DND-41 (cell line): Measurements from ENCODE around the gene PPDPF.

ENCODE experiments used
- ATAC-seq: fragments of 200-7000 bp; cut with Tn5 transposase; 3 replicates; pipeline ENCODE4 v1.9.1; 2021; ENCODE audit warnings: low read depth; ENCODE audit not compliant: insufficient read depth
- DNase-seq: peaks from one replicate; pipeline ENCODE4 v3.0.0-alpha.2; 2020
- H2AFZ ChIP-seq: 2 replicates; pipeline ENCODE4 v1.6.0; 2012; ENCODE audit warnings: low read depth, low read length
- H3K27ac ChIP-seq: 2 replicates; pipeline ENCODE4 v1.5.1; 2012; ENCODE audit warnings: low read length, inconsistent platforms
- H3K27me3 ChIP-seq: fragments of 200-600 bp; sonication (generic); 2 replicates; pipeline ENCODE4 v1.6.0; 2012; ENCODE audit warnings: low read length, mild to moderate bottlenecking, inconsistent platforms; ENCODE audit not compliant: insufficient read depth, poor library complexity
- H3K36me3 ChIP-seq: 2 replicates; pipeline ENCODE4 v1.5.1; 2012; ENCODE audit warnings: low read length, inconsistent platforms; ENCODE audit not compliant: insufficient read depth
- H3K4me1 ChIP-seq: 2 replicates; pipeline ENCODE4 v1.5.1; 2012; ENCODE audit warnings: mild to moderate bottlenecking, low read length; ENCODE audit not compliant: insufficient read depth
- H3K4me2 ChIP-seq: 2 replicates; pipeline ENCODE4 v1.6.0; 2012; ENCODE audit warnings: mild to moderate bottlenecking, moderate library complexity, low read length, inconsistent platforms; ENCODE audit not compliant: insufficient read depth
- H3K4me3 ChIP-seq, 2 experiments: fragments of 200-600 bp in 1 of 2; shearing (Covaris generic) in 1 of 2; 2 replicates each; pipeline ENCODE4 v1.5.1; 2012 to 2016; ENCODE audit warnings: inconsistent platforms in 2 of 2, low read length in 2 of 2, mild to moderate bottlenecking in 2 of 2, low read depth in 1 of 2, moderate library complexity in 1 of 2
- H3K79me2 ChIP-seq: 2 replicates; pipeline ENCODE4 v1.6.0; 2012; ENCODE audit warnings: low read length, inconsistent platforms; ENCODE audit not compliant: insufficient read depth
- H3K9ac ChIP-seq: 2 replicates; pipeline ENCODE4 v1.6.0; 2012; ENCODE audit warnings: low read depth, mild to moderate bottlenecking, inconsistent platforms, low read length, moderate library complexity
- H3K9me3 ChIP-seq: 2 replicates; pipeline ENCODE4 v1.5.1; 2012; ENCODE audit warnings: low read length, moderate library complexity, mild to moderate bottlenecking, inconsistent platforms; ENCODE audit not compliant: insufficient read depth, severe bottlenecking
- H4K20me1 ChIP-seq: 2 replicates; pipeline ENCODE4 v1.6.0; 2012; ENCODE audit warnings: low read length; ENCODE audit not compliant: insufficient read depth
- EZH2 ChIP-seq: IDR thresholded peaks from 3 replicates; pipeline ENCODE4 v1.6.1; 2012; ENCODE audit warnings: borderline replicate concordance, low read depth, mild to moderate bottlenecking, moderate library complexity, low read length, inconsistent platforms; ENCODE audit not compliant: severe bottlenecking
- TF ChIP-seq, protein P1 (sequence below): IDR thresholded peaks from 2 replicates; pipeline ENCODE4 v1.5.1; 2012; ENCODE audit warnings: borderline replicate concordance, low read length, moderate library complexity, mild to moderate bottlenecking; ENCODE audit not compliant: poor library complexity, severe bottlenecking; ENCODE audit errors: extremely low read depth

The PPDPF gene

DNA sequence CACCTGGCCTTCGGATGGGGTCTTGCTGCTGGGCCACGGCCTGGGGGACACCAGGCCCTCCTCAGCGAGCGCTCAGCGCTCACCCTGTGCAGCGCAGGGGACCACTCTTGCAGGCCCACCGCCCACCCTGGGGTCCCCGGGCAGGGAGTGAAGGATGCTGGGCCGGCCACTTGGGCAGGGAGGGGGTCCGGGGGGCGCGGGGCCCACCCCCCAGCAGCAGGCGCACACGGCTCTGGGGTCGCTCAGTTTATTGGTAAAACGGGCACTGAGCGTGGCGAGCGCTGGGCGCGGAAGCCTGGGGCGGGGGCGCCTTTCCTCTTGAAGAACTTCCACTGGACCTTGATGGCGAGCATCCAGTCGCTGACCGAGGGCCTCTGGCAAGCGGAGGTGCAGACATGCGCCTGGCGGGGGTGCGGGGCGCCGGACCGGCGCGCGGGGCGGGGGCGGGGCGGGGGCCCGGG, 32.8 kb upstream of the PPDPF start:
- H3K79me2 ChIP-seq, result no peaks in the 10 kb centered on the region
- no peak for DNase-seq
- no peaks in the 10 kb centered on the region for H3K36me3 ChIP-seq
- no peak overlapping the region for H3K27ac ChIP-seq
- H3K4me3 ChIP-seq, result no peak overlapping the region
- TF ChIP-seq, protein P1, sequence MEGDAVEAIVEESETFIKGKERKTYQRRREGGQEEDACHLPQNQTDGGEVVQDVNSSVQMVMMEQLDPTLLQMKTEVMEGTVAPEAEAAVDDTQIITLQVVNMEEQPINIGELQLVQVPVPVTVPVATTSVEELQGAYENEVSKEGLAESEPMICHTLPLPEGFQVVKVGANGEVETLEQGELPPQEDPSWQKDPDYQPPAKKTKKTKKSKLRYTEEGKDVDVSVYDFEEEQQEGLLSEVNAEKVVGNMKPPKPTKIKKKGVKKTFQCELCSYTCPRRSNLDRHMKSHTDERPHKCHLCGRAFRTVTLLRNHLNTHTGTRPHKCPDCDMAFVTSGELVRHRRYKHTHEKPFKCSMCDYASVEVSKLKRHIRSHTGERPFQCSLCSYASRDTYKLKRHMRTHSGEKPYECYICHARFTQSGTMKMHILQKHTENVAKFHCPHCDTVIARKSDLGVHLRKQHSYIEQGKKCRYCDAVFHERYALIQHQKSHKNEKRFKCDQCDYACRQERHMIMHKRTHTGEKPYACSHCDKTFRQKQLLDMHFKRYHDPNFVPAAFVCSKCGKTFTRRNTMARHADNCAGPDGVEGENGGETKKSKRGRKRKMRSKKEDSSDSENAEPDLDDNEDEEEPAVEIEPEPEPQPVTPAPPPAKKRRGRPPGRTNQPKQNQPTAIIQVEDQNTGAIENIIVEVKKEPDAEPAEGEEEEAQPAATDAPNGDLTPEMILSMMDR, result no peak
- TF ChIP-seq EZH2, result no peak
- H3K9me3 ChIP-seq, result no peaks in the 10 kb centered on the region
- H2AFZ ChIP-seq, result no peak overlapping the region
- peaks cover 5% of the 10 kb centered on the region for H4K20me1 ChIP-seq
- H3K9ac ChIP-seq, result no peak overlapping the region
- H3K4me1 ChIP-seq, result no peaks in the 10 kb centered on the region
- no peaks in the 10 kb centered on the region for H3K27me3 ChIP-seq
- no peak overlapping the region for H3K4me2 ChIP-seq
- ATAC-seq, result no peak

DNA sequence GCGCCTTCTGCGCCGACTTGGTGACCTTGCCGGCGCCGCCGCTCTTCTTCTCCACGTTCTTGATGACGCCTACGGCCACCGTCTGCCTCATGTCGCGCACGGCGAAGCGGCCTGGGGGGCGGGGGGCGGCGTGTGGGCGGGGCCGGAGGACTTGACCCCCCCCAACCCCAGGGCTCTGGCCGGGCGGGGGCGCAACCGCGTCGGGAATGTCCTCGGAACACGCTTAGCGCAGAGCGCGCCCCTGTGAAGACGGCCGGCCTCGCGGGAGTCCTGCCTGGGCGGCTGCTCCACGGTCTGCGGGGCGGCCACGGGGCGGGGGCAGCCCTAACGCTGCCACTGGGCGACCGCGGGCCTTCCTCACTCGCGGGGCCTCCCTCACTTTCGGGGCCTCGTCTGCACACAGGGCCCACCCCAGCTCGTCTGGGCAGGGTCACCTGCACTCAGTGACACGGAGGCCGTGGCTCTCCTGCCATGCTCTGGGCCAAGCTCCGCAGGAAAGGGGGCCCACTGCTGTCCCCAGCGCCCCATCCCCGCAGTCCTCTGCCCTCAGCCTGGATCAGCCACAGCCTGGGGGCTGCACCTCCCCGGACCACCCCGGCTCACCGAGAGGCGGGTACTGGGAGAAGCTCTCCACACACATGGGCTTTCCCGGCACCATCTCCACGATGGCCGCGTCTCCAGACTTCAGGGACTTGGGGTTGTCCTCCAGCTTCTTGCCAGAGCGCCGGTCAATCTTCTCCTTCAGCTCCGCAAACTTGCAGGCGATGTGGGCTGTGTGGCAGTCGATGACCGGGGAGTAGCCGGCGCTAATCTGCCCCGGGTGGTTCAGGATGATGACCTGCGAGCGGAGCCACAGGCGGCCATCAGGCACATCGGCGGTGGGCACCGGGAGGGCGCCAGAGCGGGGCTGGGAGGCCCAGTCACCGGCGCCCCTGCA, 32.0 kb upstream of the PPDPF start:
- H3K27ac ChIP-seq, result no peak overlapping the region
- H3K9me3 ChIP-seq, result no peaks in the 10 kb centered on the region
- H3K27me3 ChIP-seq, result no peaks in the 10 kb centered on the region
- no peak overlapping the region for H3K4me2 ChIP-seq
- no peak for TF ChIP-seq EZH2
- TF ChIP-seq, protein P1, result no peak
- no peaks in the 10 kb centered on the region; the same call in 1 of the 2 replicates for H4K20me1 ChIP-seq
- H3K9ac ChIP-seq, result no peak overlapping the region
- no peaks in the 10 kb centered on the region for H3K79me2 ChIP-seq
- no peak overlapping the region for H3K4me3 ChIP-seq
- H3K36me3 ChIP-seq, result no peaks in the 10 kb centered on the region
- no peak for DNase-seq
- ATAC-seq, result no peak
- H2AFZ ChIP-seq, result no peak overlapping the region
- H3K4me1 ChIP-seq, result no peaks in the 10 kb centered on the region

- Histone ChIP-seq H3K9me3 (no peaks in the 10 kb centered on the region), H3K4me3 (no peak overlapping the region), H3K4me2 (no peak overlapping the region), H3K4me1 (no peaks in the 10 kb centered on the region), H3K36me3 (no peaks in the 10 kb centered on the region), H2AFZ (no peak overlapping the region), H3K27me3 (no peaks in the 10 kb centered on the region), H3K79me2 (no peaks in the 10 kb centered on the region), H4K20me1 (no peaks in the 10 kb centered on the region; the same call in 1 of the 2 replicates), H3K27ac (no peak overlapping the region), H3K9ac (no peak overlapping the region)
- DNase-seq, result no peak
- no peak for ATAC-seq
- TF ChIP-seq EZH2, result no peak
- TF ChIP-seq, protein P1, result no peak
Measured at GRCh38 chr20:63490416-63490815, 30.1 kb upstream of the PPDPF start.
